Erythroblast (primary cell): Measurements from ENCODE around the gene KIAA1549.

Experiments used
- GATA1 ChIP-seq: IDR thresholded peaks from 2 replicates; pipeline ENCODE4 v1.6.1; 2011; ENCODE audit warnings: low read depth, mild to moderate bottlenecking, control low read depth, low read length, moderate library complexity
- POLR2A ChIP-seq: IDR thresholded peaks from 2 replicates; pipeline ENCODE4 v1.6.1; 2011; ENCODE audit warnings: mild to moderate bottlenecking, low read length

DNA sequence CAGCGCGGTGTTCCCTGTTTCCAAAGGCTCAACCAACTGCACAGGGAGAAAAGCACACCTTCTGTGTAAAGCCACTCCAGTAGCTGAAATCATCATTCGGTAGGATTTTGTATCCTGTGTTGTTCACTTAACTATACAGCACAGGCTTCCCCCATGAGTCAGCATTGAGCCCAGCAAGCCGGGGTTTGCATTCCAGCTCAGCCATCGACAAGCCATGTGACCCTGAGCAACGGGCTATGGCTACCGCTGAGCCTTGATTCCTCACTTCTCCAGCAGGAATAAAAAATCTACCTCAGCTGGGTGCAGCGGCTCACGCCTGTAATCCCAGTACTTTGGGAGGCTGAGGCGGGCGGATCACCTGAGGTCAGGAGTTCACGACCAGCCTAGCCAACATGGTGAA, 139.1 kb downstream of the KIAA1549 start:
- TF ChIP-seq POLR2A = no peak
- no peak for TF ChIP-seq GATA1
